Breast epithelium (tissue), 3 donors: ENCODE measurements around the gene XPO1.

ENCODE experiments used
- POLR2A ChIP-seq: fragments of 450-650 bp; IDR thresholded peaks from one replicate; pipeline ENCODE4 v1.6.1; 2016; ENCODE audit warnings: antibody characterized with exemption, mild to moderate bottlenecking, moderate library complexity
- POLR2AphosphoS5 ChIP-seq, 3 donors: sonication (generic); formaldehyde crosslinking; IDR thresholded peaks; one replicate each; pipeline ENCODE4 v1.6.1; 2017; ENCODE audit warnings: antibody characterized with exemption in 3 of 3
- TF ChIP-seq, protein P1 (sequence below), 3 donors: fragments of 450-650 bp; IDR thresholded peaks; one replicate each; pipeline ENCODE4 v1.5.1; 2016 to 2017; ENCODE audit warnings: antibody characterized with exemption in 3 of 3, mild to moderate bottlenecking in 3 of 3, moderate library complexity in 3 of 3

DNA sequence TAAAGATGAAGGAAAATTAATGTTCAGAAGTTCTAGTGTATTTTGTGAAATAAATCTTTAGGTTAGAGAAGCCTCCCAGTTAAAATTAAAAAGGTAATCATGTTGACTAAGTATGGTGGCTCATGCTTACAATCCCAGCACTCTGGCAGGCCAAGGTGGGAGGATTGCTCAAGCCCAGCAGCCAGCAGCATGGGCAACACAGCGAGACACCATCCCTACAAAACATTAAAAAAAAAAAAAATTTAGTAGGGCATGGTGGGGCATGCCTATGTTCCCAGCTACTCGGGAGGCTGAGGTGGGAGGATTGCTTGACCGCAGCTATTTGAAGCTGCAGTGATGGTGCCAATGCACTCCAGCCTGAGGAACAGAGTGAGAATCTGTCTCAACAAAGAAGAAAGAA is 17.9 kb downstream of the XPO1 start:
- TF ChIP-seq, protein P1, sequence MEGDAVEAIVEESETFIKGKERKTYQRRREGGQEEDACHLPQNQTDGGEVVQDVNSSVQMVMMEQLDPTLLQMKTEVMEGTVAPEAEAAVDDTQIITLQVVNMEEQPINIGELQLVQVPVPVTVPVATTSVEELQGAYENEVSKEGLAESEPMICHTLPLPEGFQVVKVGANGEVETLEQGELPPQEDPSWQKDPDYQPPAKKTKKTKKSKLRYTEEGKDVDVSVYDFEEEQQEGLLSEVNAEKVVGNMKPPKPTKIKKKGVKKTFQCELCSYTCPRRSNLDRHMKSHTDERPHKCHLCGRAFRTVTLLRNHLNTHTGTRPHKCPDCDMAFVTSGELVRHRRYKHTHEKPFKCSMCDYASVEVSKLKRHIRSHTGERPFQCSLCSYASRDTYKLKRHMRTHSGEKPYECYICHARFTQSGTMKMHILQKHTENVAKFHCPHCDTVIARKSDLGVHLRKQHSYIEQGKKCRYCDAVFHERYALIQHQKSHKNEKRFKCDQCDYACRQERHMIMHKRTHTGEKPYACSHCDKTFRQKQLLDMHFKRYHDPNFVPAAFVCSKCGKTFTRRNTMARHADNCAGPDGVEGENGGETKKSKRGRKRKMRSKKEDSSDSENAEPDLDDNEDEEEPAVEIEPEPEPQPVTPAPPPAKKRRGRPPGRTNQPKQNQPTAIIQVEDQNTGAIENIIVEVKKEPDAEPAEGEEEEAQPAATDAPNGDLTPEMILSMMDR (IDR thresholded peaks at IDR 0.05) = no peak
- no peak for TF ChIP-seq POLR2A
- no peak for TF ChIP-seq POLR2AphosphoS5 (IDR thresholded peaks at IDR 0.05)
